AG10803 (cell line): ENCODE data around the gene CCNL1.

Experiments used
- DNase-seq: peaks from one replicate; pipeline ENCODE4 v3.0.0; 2010; ENCODE audit warnings: low read depth
- H3K4me3 ChIP-seq: 2 replicates; pipeline ENCODE4 v1.5.1; 2011; ENCODE audit warnings: mild to moderate bottlenecking, low read length, control low read depth
- TF ChIP-seq, protein P1 (sequence below): conservative IDR thresholded peaks from 2 replicates; pipeline ENCODE4 v1.5.1; 2011; ENCODE audit warnings: mild to moderate bottlenecking, low read length, control low read depth, inconsistent platforms

CCNL1 gene

DNA sequence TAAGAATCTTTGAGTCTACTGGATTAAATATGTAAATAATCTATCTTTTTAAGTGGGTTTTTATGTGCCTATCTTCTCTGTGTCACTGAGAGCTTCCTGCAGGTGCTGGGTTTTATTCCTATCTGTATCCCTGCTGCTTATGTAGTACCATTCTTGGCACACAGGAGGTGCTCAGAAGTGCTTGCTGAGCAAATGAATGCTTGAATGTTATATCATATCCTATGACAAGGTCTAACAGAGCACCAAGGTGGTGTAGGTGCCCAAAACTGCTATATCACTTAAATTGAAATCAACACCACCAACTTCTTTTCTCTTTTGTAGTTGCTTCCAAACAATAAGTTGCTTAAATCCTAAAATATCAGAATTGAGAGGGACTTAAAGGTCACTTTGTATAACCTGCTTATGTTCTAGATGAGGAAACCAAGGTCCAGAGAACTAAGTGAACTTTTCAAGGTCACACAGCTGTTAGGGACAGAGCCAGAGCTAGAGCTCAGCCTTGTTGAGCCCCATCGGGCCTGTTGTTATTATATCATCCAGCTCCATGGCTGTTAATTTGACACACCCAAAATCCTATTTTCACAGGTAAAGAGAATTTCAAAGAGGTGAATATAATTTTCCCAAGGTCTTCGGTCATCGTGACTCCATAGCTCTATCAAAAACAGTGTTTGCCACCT lies 46.0 kb downstream of the CCNL1 start:
- TF ChIP-seq, protein P1, sequence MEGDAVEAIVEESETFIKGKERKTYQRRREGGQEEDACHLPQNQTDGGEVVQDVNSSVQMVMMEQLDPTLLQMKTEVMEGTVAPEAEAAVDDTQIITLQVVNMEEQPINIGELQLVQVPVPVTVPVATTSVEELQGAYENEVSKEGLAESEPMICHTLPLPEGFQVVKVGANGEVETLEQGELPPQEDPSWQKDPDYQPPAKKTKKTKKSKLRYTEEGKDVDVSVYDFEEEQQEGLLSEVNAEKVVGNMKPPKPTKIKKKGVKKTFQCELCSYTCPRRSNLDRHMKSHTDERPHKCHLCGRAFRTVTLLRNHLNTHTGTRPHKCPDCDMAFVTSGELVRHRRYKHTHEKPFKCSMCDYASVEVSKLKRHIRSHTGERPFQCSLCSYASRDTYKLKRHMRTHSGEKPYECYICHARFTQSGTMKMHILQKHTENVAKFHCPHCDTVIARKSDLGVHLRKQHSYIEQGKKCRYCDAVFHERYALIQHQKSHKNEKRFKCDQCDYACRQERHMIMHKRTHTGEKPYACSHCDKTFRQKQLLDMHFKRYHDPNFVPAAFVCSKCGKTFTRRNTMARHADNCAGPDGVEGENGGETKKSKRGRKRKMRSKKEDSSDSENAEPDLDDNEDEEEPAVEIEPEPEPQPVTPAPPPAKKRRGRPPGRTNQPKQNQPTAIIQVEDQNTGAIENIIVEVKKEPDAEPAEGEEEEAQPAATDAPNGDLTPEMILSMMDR = no peak

GRCh38 chr3:157112536-157112935 lies 47.4 kb downstream of the CCNL1 start:
- no peak for DNase-seq
- TF ChIP-seq, protein P1 = no peak
- H3K4me3 ChIP-seq = no peak overlapping the region

More for the DNA sequence above, 46.0 kb downstream of the CCNL1 start:
- H3K4me3 ChIP-seq = no peak overlapping the region
- no peak for DNase-seq

- TF ChIP-seq, protein P1 = no peak
- H3K4me3 ChIP-seq = no peak overlapping the region
- DNase-seq = no peak
Measured at GRCh38 chr3:157111518-157111917, 48.4 kb downstream of the CCNL1 start.

GRCh38 chr3:157110761-157111278 lies 49.1 kb downstream of the CCNL1 start:
- no peak for DNase-seq
- TF ChIP-seq, protein P1 = no peak

GRCh38 chr3:157109267-157110141 lies 50.4 kb downstream of the CCNL1 start:
- H3K4me3 ChIP-seq = no peak overlapping the region
- DNase-seq = no peak
- TF ChIP-seq, protein P1 = no peak

More at GRCh38 chr3:157110761-157111278, 49.1 kb downstream of the CCNL1 start:
- H3K4me3 ChIP-seq = no peak overlapping the region

GRCh38 chr3:157107644-157108133 lies 52.3 kb downstream of the CCNL1 start:
- peak; percentile 71 for DNase-seq
- no peak overlapping the region for H3K4me3 ChIP-seq
- TF ChIP-seq, protein P1 = no peak
